Ascending aorta (tissue), 2 donors: ENCODE data around the gene TRIM32. TPM values are rescaled to one million over a fixed set of nuclear protein-coding genes. Genes with fewer than 3 reads are reported as not detected.
"Not testable (repeated sequence)": the region's sequence is repeated elsewhere in the genome, so short reads cannot be mapped to it uniquely, and the experiment has no call there.

ENCODE experiments used
- DNase-seq, 2 donors: peaks; one replicate each; pipeline ENCODE4 v3.0.0-alpha.2; 2019; ENCODE audit warnings: low spot score in 2 of 2
- H3K27ac ChIP-seq, 2 donors: fragments of 200-600 bp; sonication (generic); one replicate each; pipeline ENCODE4 v1.5.1; 2016 to 2017; ENCODE audit warnings: mild to moderate bottlenecking in 1 of 2
- H3K27me3 ChIP-seq: fragments of 200-600 bp; sonication (generic); one replicate; pipeline ENCODE4 v1.5.1; 2017
- H3K36me3 ChIP-seq, 2 donors: fragments of 200-600 bp; sonication (generic); one replicate each; pipeline ENCODE4 v1.5.1; 2016
- H3K4me1 ChIP-seq, 2 donors: fragments of 200-600 bp; sonication (generic); one replicate each; pipeline ENCODE4 v1.5.1; 2016 to 2017; ENCODE audit warnings: mild to moderate bottlenecking in 1 of 2
- H3K4me3 ChIP-seq, 2 donors: fragments of 200-600 bp; sonication (generic); one replicate each; pipeline ENCODE4 v1.5.1; 2016 to 2017; ENCODE audit warnings: mild to moderate bottlenecking in 1 of 2
- H3K9me3 ChIP-seq, 2 donors: fragments of 200-600 bp; sonication (generic); one replicate each; pipeline ENCODE4 v1.5.1; 2016
- CTCF ChIP-seq, 3 experiments: fragments of 200-600 bp in 2 of 3; fragments of 450-650 bp in 1 of 3; sonication (generic) in 2 of 3; IDR thresholded peaks; one replicate each; pipeline ENCODE4 v1.5.1; 2016 to 2019; ENCODE audit warnings: antibody characterized with exemption in 3 of 3, mild to moderate bottlenecking in 1 of 3, moderate library complexity in 1 of 3
- intact Hi-C: fragments of 100-400 bp; cut with DNase I; formaldehyde crosslinking; loops from one replicate; pipeline ENCODE4 v1.15.1; 2023
- total RNA-seq: library from RNA; depleted of rRNA; stranded (reverse); fragments of >200 nt; gene quantifications from one replicate; pipeline ENCODE4 v1.1.0, GENCODE V29; 2016

Gene TRIM32
- total RNA-seq, 1 donor from 2014 or later, result 2.6 TPM

- Histone ChIP-seq H3K9me3 (no peaks in the 10 kb centered on the region), H3K36me3 (no peaks in the 10 kb centered on the region), H3K4me3 (peak overlapping the region in 1 of 2 donors; percentile 81), H3K27ac (no peak overlapping the region), H3K27me3 (no peaks in the 10 kb centered on the region), H3K4me1 (peaks cover 0 to 19% of the 10 kb centered on the region in 2 donors)
- no peak for TF ChIP-seq CTCF (IDR thresholded peaks at IDR 0.05)
- DNase-seq, result no peak
- intact Hi-C loops, result no loop called here
Measured at GRCh38 chr9:116689486-116690032, 2.5 kb downstream of the TRIM32 start.

GRCh38 chr9:116690805-116691204 lies 3.7 kb downstream of the TRIM32 start:
- H3K9me3 ChIP-seq, H3K27me3 ChIP-seq, H3K27ac ChIP-seq, intact Hi-C loops, H3K4me3 ChIP-seq, DNase-seq, H3K36me3 ChIP-seq: not testable (repeated sequence)
- peaks cover 0 to 19% of the 10 kb centered on the region in 2 donors for H3K4me1 ChIP-seq

GRCh38 chr9:116691607-116692006 lies 4.5 kb downstream of the TRIM32 start:
- Histone ChIP-seq H3K4me1 (peaks cover 0 to 16% of the 10 kb centered on the region in 2 donors), H3K27ac (no peak overlapping the region), H3K36me3 (no peaks in the 10 kb centered on the region), H3K4me3 (no peak overlapping the region), H3K9me3 (no peaks in the 10 kb centered on the region), H3K27me3 (no peaks in the 10 kb centered on the region)
- DNase-seq, result no peak
- no peak for TF ChIP-seq CTCF (IDR thresholded peaks at IDR 0.05)
- intact Hi-C loops, result no loop called here

- no peak for TF ChIP-seq CTCF (IDR thresholded peaks at IDR 0.05)
- Histone ChIP-seq H3K27me3 (no peaks in the 10 kb centered on the region), H3K9me3 (no peaks in the 10 kb centered on the region), H3K36me3 (peaks cover 2 to 5% of the 10 kb centered on the region in 2 donors), H3K4me3 (no peak overlapping the region), H3K4me1 (peaks cover 4 to 13% of the 10 kb centered on the region in 2 donors), H3K27ac (no peak overlapping the region)
- intact Hi-C loops, result no loop called here
- DNase-seq, result no peak
Measured at GRCh38 chr9:116692616-116693015, 5.5 kb downstream of the TRIM32 start.

GRCh38 chr9:116693233-116693731 lies 6.2 kb downstream of the TRIM32 start:
- H3K4me3 ChIP-seq, result no peak overlapping the region
- no peak for TF ChIP-seq CTCF (IDR thresholded peaks at IDR 0.05)
- no peak overlapping the region for H3K27ac ChIP-seq
- DNase-seq, result no peak
- peaks cover 4 to 9% of the 10 kb centered on the region in 2 donors for H3K4me1 ChIP-seq
- H3K36me3 ChIP-seq, result peaks cover 8 to 12% of the 10 kb centered on the region in 2 donors
- H3K27me3 ChIP-seq, result no peaks in the 10 kb centered on the region
- intact Hi-C loops, result no loop called here
- no peaks in the 10 kb centered on the region for H3K9me3 ChIP-seq

GRCh38 chr9:116694785-116695291 lies 7.7 kb downstream of the TRIM32 start:
- H3K27ac ChIP-seq, result no peak overlapping the region
- H3K36me3 ChIP-seq, result peaks cover 24 to 28% of the 10 kb centered on the region in 2 donors
- H3K4me3 ChIP-seq, result no peak overlapping the region
- H3K27me3 ChIP-seq, result no peaks in the 10 kb centered on the region
- H3K4me1 ChIP-seq, result peaks cover 0 to 4% of the 10 kb centered on the region in 2 donors
- TF ChIP-seq CTCF (IDR thresholded peaks at IDR 0.05), result no peak
- DNase-seq, result no peak
- intact Hi-C loops, result no loop called here
- H3K9me3 ChIP-seq, result no peaks in the 10 kb centered on the region
